Transverse colon (tissue), 4 donors: ENCODE measurements around the gene KRT40.

Source experiments
- EP300 ChIP-seq: sonication (generic); formaldehyde crosslinking; IDR thresholded peaks from one replicate; pipeline ENCODE4 v1.6.1; 2017; ENCODE audit warnings: antibody characterized with exemption, low read depth
- POLR2A ChIP-seq: fragments of 450-650 bp; IDR thresholded peaks from one replicate; pipeline ENCODE4 v1.6.1; 2016; ENCODE audit warnings: antibody characterized with exemption, mild to moderate bottlenecking, moderate library complexity
- POLR2AphosphoS5 ChIP-seq, 3 donors: sonication (generic); formaldehyde crosslinking; IDR thresholded peaks; one replicate each; pipeline ENCODE4 v1.6.1; 2016; ENCODE audit warnings: antibody characterized with exemption in 3 of 3
- TF ChIP-seq, protein P1 (sequence below), 5 experiments: fragments of 200-600 bp in 3 of 5; fragments of 450-650 bp in 2 of 5; sonication (generic) in 3 of 5; IDR thresholded peaks; 1 replicate in 2 of 5; 2 replicates in 3 of 5; pipeline ENCODE4 v1.5.1; 2016 to 2017; ENCODE audit warnings: antibody characterized with exemption in 5 of 5, inconsistent platforms in 3 of 5, mild to moderate bottlenecking in 2 of 5, moderate library complexity in 1 of 5

DNA sequence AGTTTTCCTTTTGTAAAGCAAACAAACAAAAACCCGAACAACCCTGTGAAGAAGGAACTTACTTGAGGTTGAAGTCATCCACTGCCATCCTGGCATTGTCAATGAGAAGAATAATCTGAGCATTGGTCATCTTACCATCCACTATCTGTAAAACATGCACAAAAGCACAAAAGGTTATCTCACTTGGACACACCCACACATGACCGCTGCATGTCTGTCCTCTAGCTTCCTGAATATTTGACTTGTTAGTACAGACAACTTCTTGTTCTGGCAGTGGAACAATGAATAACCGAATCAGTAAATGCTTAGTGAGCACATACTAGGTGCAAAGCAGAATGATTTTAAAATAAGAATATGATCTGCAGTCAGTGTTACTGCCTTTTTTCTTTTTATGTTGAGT lies 52.8 kb downstream of the KRT40 start:
- TF ChIP-seq, protein P1, sequence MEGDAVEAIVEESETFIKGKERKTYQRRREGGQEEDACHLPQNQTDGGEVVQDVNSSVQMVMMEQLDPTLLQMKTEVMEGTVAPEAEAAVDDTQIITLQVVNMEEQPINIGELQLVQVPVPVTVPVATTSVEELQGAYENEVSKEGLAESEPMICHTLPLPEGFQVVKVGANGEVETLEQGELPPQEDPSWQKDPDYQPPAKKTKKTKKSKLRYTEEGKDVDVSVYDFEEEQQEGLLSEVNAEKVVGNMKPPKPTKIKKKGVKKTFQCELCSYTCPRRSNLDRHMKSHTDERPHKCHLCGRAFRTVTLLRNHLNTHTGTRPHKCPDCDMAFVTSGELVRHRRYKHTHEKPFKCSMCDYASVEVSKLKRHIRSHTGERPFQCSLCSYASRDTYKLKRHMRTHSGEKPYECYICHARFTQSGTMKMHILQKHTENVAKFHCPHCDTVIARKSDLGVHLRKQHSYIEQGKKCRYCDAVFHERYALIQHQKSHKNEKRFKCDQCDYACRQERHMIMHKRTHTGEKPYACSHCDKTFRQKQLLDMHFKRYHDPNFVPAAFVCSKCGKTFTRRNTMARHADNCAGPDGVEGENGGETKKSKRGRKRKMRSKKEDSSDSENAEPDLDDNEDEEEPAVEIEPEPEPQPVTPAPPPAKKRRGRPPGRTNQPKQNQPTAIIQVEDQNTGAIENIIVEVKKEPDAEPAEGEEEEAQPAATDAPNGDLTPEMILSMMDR (IDR thresholded peaks at IDR 0.05) = no peak
- no peak for TF ChIP-seq POLR2A
- no peak for TF ChIP-seq POLR2AphosphoS5 (IDR thresholded peaks at IDR 0.05)
- no peak for TF ChIP-seq EP300
